GM10266 (cell line): Measurements from ENCODE around the gene HGF.

Source experiments
- DNase-seq: peaks from one replicate; pipeline ENCODE4 v3.0.0; 2012; ENCODE audit errors: extremely low spot score
- CTCF ChIP-seq: IDR thresholded peaks from 2 replicates; pipeline ENCODE4 v1.5.1; 2012; ENCODE audit warnings: mild to moderate bottlenecking, low read depth; ENCODE audit not compliant: control insufficient read depth, insufficient read depth; ENCODE audit errors: missing control alignments

The HGF gene

GRCh38 chr7:81754918-81755696 is 14.7 kb downstream of the HGF start:
- TF ChIP-seq CTCF = no peak
- DNase-seq = no peak

GRCh38 chr7:81753392-81753791 is 16.5 kb downstream of the HGF start:
- no peak for TF ChIP-seq CTCF
- DNase-seq = no peak

- no peak for TF ChIP-seq CTCF
Measured at GRCh38 chr7:81752318-81752714, 17.5 kb downstream of the HGF start.

GRCh38 chr7:81751619-81752317 is 18.1 kb downstream of the HGF start:
- no peak for DNase-seq
- TF ChIP-seq CTCF = no peak

More at GRCh38 chr7:81752318-81752714, 17.5 kb downstream of the HGF start:
- DNase-seq = no peak

- TF ChIP-seq CTCF = no peak
Measured at GRCh38 chr7:81745637-81746036, 24.2 kb downstream of the HGF start.

GRCh38 chr7:81744389-81744788 is 25.5 kb downstream of the HGF start:
- no peak for DNase-seq
- TF ChIP-seq CTCF = no peak

More at GRCh38 chr7:81745637-81746036, 24.2 kb downstream of the HGF start:
- DNase-seq = no peak

GRCh38 chr7:81743665-81744064 is 26.2 kb downstream of the HGF start:
- no peak for DNase-seq
- no peak for TF ChIP-seq CTCF
